Small intestine (tissue), 7 donors: Measurements from ENCODE around the gene MAP7. TPM values are rescaled to one million over a fixed set of nuclear protein-coding genes. Genes with fewer than 3 reads are reported as not detected.

Experiments
- DNase-seq, 2 donors: peaks; one replicate each; pipeline versions ENCODE4 v3.0.0 to v3.0.0-alpha.2; 2013
- FAIRE-seq: peaks from 2 replicates; lab custom pipeline; 2012; peaks lifted over from hg19 to GRCh38; lab: Jason Lieb, UNC
- H3K27ac ChIP-seq, 3 donors: one replicate each; pipeline ENCODE4 v1.5.1; 2013; ENCODE audit warnings: low read length in 2 of 3, mild to moderate bottlenecking in 2 of 3, control low read depth in 1 of 3, inconsistent platforms in 1 of 3, low read depth in 1 of 3, moderate library complexity in 1 of 3
- H3K27me3 ChIP-seq, 3 donors: one replicate each; pipeline ENCODE4 v1.6.1; 2013; ENCODE audit warnings: low read length in 3 of 3, inconsistent platforms in 1 of 3; ENCODE audit not compliant: control insufficient read depth in 3 of 3, insufficient read depth in 3 of 3
- H3K36me3 ChIP-seq, 3 donors: one replicate each; pipeline ENCODE4 v1.6.1; 2013; ENCODE audit warnings: low read length in 3 of 3, inconsistent platforms in 1 of 3, low read depth in 1 of 3, mild to moderate bottlenecking in 1 of 3, moderate library complexity in 1 of 3; ENCODE audit not compliant: control insufficient read depth in 3 of 3, insufficient read depth in 2 of 3
- H3K4me1 ChIP-seq, 3 donors: one replicate each; pipeline ENCODE4 v1.6.1; 2013; ENCODE audit warnings: low read length in 2 of 3, inconsistent platforms in 1 of 3, low read depth in 1 of 3, mild to moderate bottlenecking in 1 of 3, moderate library complexity in 1 of 3; ENCODE audit not compliant: control insufficient read depth in 3 of 3, insufficient read depth in 2 of 3
- H3K4me3 ChIP-seq, 3 donors: one replicate each; pipeline ENCODE4 v1.5.1; 2013; ENCODE audit warnings: low read length in 3 of 3, control low read depth in 1 of 3, inconsistent platforms in 1 of 3, low read depth in 1 of 3, mild to moderate bottlenecking in 1 of 3, moderate library complexity in 1 of 3
- H3K9me3 ChIP-seq, 2 donors: one replicate each; pipeline ENCODE4 v1.6.1; 2013; ENCODE audit warnings: low read depth in 1 of 2, low read length in 1 of 2; ENCODE audit not compliant: control insufficient read depth in 2 of 2, insufficient read depth in 1 of 2
- WGBS, 3 donors: extraction: QIAGEN DNeasy Blood & Tissue Kit; methylation state at CpG; one replicate each; pipeline ENCODE4 v1.1.7; 2013; 5-methylcytosine and 5-hydroxymethylcytosine counted together
- polyA plus RNA-seq, 4 donors: library from polyadenylated mRNA; stranded (reverse) in 3 of 4; unstranded in 1 of 4; fragments of 200-250 nt in 3 of 4; fragments of 120-200 nt in 1 of 4; gene quantifications; one replicate each; pipeline versions ENCODE4 v1.2.1 to v1.2.3, GENCODE V29; 2013
- donor health status: healthy with polysubstance abuse.
- donor health status: control.
- donor health status: control.
- donor health status: Bipolar disorder and iron deficiency.
- donor health status: healthy.

The MAP7 gene
- polyA plus RNA-seq, 4 donors, result 18.3 to 45.6 (median 21.4) TPM

- Histone ChIP-seq H3K27me3 (no peaks in the 10 kb centered on the region), H3K27ac (no peak overlapping the region), H3K4me1 (peaks cover 0 to 2% (median 0%) of the 10 kb centered on the region in 3 donors), H3K4me3 (no peak overlapping the region), H3K36me3 (peaks cover 0 to 8% (median 2%) of the 10 kb centered on the region in 3 donors), H3K9me3 (no peaks in the 10 kb centered on the region)
- WGBS, 3 donors, result 78 to 81% (median 79%) methylated on average over 3 of the region's 3 CpGs
- no peak for DNase-seq
- no peak for FAIRE-seq
These were observed 32.6 kb downstream of the MAP7 start for GRCh38 chr6:136517582-136517981.

GRCh38 chr6:136517002-136517401 lies 33.2 kb downstream of the MAP7 start:
- Histone ChIP-seq H3K27me3 (no peaks in the 10 kb centered on the region), H3K4me3 (no peak overlapping the region), H3K27ac (no peak overlapping the region), H3K9me3 (no peaks in the 10 kb centered on the region), H3K36me3 (peaks cover 0 to 7% (median 2%) of the 10 kb centered on the region in 3 donors), H3K4me1 (peaks cover 0 to 2% (median 0%) of the 10 kb centered on the region in 3 donors)
- FAIRE-seq (no peak), DNase-seq (no peak)

- no peaks in the 10 kb centered on the region for H3K27me3 ChIP-seq
- WGBS, 3 donors, result 86 to 90% (median 87%) methylated on average over 4 of the region's 4 CpGs
- no peak for FAIRE-seq
- peaks cover under 1 to 13% (median 2%) of the 10 kb centered on the region in 3 donors for H3K36me3 ChIP-seq
- H3K4me3 ChIP-seq, result no peak overlapping the region
- H3K4me1 ChIP-seq, result no peaks in the 10 kb centered on the region
- H3K9me3 ChIP-seq, result no peaks in the 10 kb centered on the region
- DNase-seq, result no peak
- no peak overlapping the region for H3K27ac ChIP-seq
These were observed 35.6 kb downstream of the MAP7 start for GRCh38 chr6:136514591-136514990.

GRCh38 chr6:136511926-136512325 lies 38.3 kb downstream of the MAP7 start:
- WGBS, 3 donors, result 14 to 57% (median 40%) methylated on average over 3 of the region's 3 CpGs
- no peak for FAIRE-seq
- peaks cover 0 to 8% (median 0%) of the 10 kb centered on the region in 3 donors for H3K4me1 ChIP-seq
- no peaks in the 10 kb centered on the region for H3K27me3 ChIP-seq
- no peak overlapping the region for H3K4me3 ChIP-seq
- H3K36me3 ChIP-seq, result peaks cover 2 to 13% (median 2%) of the 10 kb centered on the region in 3 donors
- no peaks in the 10 kb centered on the region for H3K9me3 ChIP-seq
- H3K27ac ChIP-seq, result no peak overlapping the region
- DNase-seq, result peak in 1 of 2 donors; percentile 45

DNA sequence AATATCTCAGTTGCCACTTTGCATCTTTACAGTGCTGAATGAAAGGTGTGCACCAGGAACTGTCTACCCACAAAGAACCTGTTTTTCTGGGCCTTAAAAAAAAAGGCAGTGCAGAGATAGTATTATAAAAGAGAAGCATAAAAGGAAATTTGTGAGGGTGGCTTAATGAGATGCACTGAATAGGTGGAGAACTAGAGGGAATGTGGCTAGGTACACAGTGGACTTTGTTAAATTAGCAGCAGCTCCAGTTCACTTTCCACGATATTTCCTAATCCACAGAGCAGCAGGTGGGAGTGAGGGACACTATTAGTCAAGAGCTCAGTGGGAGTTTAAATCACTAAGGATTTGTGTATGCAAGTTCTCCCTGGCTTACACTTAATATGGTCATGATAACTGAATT lies 38.8 kb downstream of the MAP7 start:
- Histone ChIP-seq H3K36me3 (peaks cover 2 to 13% (median 2%) of the 10 kb centered on the region in 3 donors), H3K27ac (no peak overlapping the region), H3K9me3 (no peaks in the 10 kb centered on the region), H3K27me3 (no peaks in the 10 kb centered on the region), H3K4me3 (no peak overlapping the region), H3K4me1 (peaks cover 0 to 8% (median 0%) of the 10 kb centered on the region in 3 donors)
- no peak for FAIRE-seq
- 17 to 53% (median 32%) methylated on average over 1 of the region's 1 CpG for WGBS, 3 donors
- DNase-seq, result no peak

DNA sequence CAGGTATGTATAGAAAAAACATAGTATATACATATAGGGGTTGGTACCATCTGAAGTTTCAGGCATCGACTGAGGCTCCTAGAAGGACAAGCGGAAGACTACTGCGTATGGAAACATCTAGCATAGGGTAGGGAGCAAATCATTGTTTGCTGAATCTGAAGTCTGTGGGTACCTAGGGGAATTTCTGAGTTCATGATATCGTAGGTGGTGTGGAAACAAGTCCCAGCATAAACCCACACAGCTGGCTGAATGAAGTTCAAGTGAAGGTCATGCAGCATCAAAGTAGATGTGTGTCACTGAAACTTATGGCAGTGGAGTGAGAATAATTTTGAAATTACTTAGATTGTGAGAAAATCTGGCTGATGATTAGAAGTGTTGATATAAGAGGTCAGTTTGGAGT lies 39.4 kb downstream of the MAP7 start:
- peaks cover 2 to 10% (median 2%) of the 10 kb centered on the region in 3 donors for H3K36me3 ChIP-seq
- DNase-seq (no peak), FAIRE-seq (no peak)
- H3K4me3 ChIP-seq, result no peak overlapping the region
- H3K27ac ChIP-seq, result no peak overlapping the region
- peaks cover 0 to 8% (median 0%) of the 10 kb centered on the region in 3 donors for H3K4me1 ChIP-seq
- 76 to 82% (median 81%) methylated on average over 4 of the region's 4 CpGs for WGBS, 3 donors
- H3K27me3 ChIP-seq, result no peaks in the 10 kb centered on the region
- H3K9me3 ChIP-seq, result no peaks in the 10 kb centered on the region

GRCh38 chr6:136510299-136510698 lies 39.9 kb downstream of the MAP7 start:
- no peak for DNase-seq
- FAIRE-seq, result no peak
- peaks cover 2 to 10% (median 2%) of the 10 kb centered on the region in 3 donors for H3K36me3 ChIP-seq
- WGBS, 3 donors, result 83 to 89% (median 84%) methylated on average over 5 of the region's 5 CpGs
- H3K27ac ChIP-seq, result no peak overlapping the region
- H3K4me3 ChIP-seq, result no peak overlapping the region
- H3K27me3 ChIP-seq, result no peaks in the 10 kb centered on the region
- peaks cover 0 to 8% (median 0%) of the 10 kb centered on the region in 3 donors for H3K4me1 ChIP-seq
- no peaks in the 10 kb centered on the region for H3K9me3 ChIP-seq

GRCh38 chr6:136508725-136509392 lies 41.4 kb downstream of the MAP7 start:
- DNase-seq, result peak in 1 of 2 donors; percentile 35
- no peaks in the 10 kb centered on the region for H3K9me3 ChIP-seq
- peaks cover 0 to 8% (median 0%) of the 10 kb centered on the region in 3 donors for H3K4me1 ChIP-seq
- H3K4me3 ChIP-seq, result no peak overlapping the region
- H3K36me3 ChIP-seq, result peaks cover 0 to 10% (median 2%) of the 10 kb centered on the region in 3 donors
- peak overlapping the region in 1 of 3 donors; percentile 52 for H3K27ac ChIP-seq
- no peak for FAIRE-seq
- no peaks in the 10 kb centered on the region for H3K27me3 ChIP-seq
- 50 to 69% (median 60%) methylated on average over 1 of the region's 1 CpG for WGBS, 3 donors
